ENCODE data around the gene SUN2. TPM values are rescaled to one million over a fixed set of nuclear protein-coding genes. Genes with fewer than 3 reads are reported as not detected.

The SUN2 gene
- total and polyA plus RNA-seq, 2 of the 13 experiments (the other 11 are each of a cell fraction or from before 2014, with no cell fraction given) = 45.6 to 56.6 TPM

DNA sequence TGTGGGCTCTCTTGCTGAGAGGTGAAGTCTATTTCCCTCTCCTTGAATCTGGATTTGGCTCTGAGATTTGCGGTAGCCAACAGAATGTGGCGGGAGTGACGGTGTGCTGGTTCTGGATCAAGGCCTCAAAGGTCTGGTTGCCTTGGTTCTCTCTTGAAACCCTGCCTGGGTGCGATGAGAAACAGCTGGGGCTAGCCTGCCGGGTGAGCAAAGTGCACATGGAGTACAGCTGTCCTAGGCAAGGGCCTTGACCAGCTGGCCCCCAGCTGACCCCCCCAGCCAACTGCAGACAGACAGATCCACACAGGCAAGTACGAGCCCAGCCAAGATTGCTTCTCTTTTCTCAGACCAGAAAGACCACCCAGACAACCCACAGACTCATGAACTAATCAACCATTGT lies 10.8 kb downstream of the SUN2 start (continued):
- TF ChIP-seq MLXIP (CRISPR knock-in tag; IDR thresholded peaks at IDR 0.05; ENCODE audit: borderline replicate concordance) (no peak), ZBTB4 (CRISPR knock-in tag; IDR thresholded peaks at IDR 0.05; ENCODE audit: borderline replicate concordance) (peak; percentile 80), ZNF776 (CRISPR knock-in tag; IDR thresholded peaks at IDR 0.05) (0 out of 2 replicates have a peak, but pooled peaks have one; percentile 54), ARID4A (CRISPR knock-in tag; IDR thresholded peaks at IDR 0.05; ENCODE audit: borderline replicate concordance) (peak; percentile 52; the same call in 1 of the 2 replicates), POGZ (CRISPR knock-in tag; IDR thresholded peaks at IDR 0.05) (0 out of 2 replicates have a peak, but pooled peaks have one; percentile 22), SP2 (CRISPR knock-in tag; IDR thresholded peaks at IDR 0.05) (no peak), HNF4A (CRISPR knock-in tag; IDR thresholded peaks at IDR 0.05) (peak; percentile 78), RARG (CRISPR knock-in tag; IDR thresholded peaks at IDR 0.05; ENCODE audit: low read depth) (no peak)
- TF ChIP-seq, protein P1, sequence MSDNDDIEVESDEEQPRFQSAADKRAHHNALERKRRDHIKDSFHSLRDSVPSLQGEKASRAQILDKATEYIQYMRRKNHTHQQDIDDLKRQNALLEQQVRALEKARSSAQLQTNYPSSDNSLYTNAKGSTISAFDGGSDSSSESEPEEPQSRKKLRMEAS (IDR thresholded peaks at IDR 0.05) = peak; percentile 68
- TF ChIP-seq, protein P2, sequence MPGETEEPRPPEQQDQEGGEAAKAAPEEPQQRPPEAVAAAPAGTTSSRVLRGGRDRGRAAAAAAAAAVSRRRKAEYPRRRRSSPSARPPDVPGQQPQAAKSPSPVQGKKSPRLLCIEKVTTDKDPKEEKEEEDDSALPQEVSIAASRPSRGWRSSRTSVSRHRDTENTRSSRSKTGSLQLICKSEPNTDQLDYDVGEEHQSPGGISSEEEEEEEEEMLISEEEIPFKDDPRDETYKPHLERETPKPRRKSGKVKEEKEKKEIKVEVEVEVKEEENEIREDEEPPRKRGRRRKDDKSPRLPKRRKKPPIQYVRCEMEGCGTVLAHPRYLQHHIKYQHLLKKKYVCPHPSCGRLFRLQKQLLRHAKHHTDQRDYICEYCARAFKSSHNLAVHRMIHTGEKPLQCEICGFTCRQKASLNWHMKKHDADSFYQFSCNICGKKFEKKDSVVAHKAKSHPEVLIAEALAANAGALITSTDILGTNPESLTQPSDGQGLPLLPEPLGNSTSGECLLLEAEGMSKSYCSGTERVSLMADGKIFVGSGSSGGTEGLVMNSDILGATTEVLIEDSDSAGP (CRISPR knock-in tag; IDR thresholded peaks at IDR 0.05; ENCODE audit: borderline replicate concordance) = 0 out of 2 replicates have a peak, but pooled peaks have one; percentile 35

All from HepG2 (cell line).